Bronchial epithelial cell (primary cell): ENCODE measurements around the gene ARFIP1. TPM values are rescaled to one million over a fixed set of nuclear protein-coding genes. Genes with fewer than 3 reads are reported as not detected.

Source experiments
- DNase-seq: peaks from one replicate; pipeline ENCODE4 v3.0.0-alpha.2; 2010; ENCODE audit warnings: low read depth
- FAIRE-seq: peaks from 2 replicates; lab custom pipeline; 2011; peaks lifted over from hg19 to GRCh38; lab: Jason Lieb, UNC
- H3K27me3 ChIP-seq: 2 replicates; pipeline ENCODE4 v1.5.1; 2011; ENCODE audit warnings: low read length; ENCODE audit not compliant: control insufficient read depth, insufficient read depth
- H3K36me3 ChIP-seq: 2 replicates; pipeline ENCODE4 v1.5.1; 2011; ENCODE audit warnings: low read length; ENCODE audit not compliant: control insufficient read depth, insufficient read depth
- H3K4me3 ChIP-seq: 2 replicates; pipeline ENCODE4 v1.5.1; 2011; ENCODE audit warnings: mild to moderate bottlenecking, low read depth, low read length, control low read depth
- total RNA-seq: library from RNA; depleted of rRNA; stranded (reverse); fragments of >200 nt; gene quantifications from 2 replicates; pipeline ENCODE4 v1.2.1, GENCODE V29; 2014
- TF ChIP-seq, protein P1 (sequence below): IDR thresholded peaks from 2 replicates; pipeline ENCODE4 v1.5.1; 2011; ENCODE audit warnings: mild to moderate bottlenecking, moderate library complexity, low read length, control low read depth, inconsistent platforms; ENCODE audit not compliant: insufficient read depth, severe bottlenecking

The ARFIP1 gene
- total RNA-seq, 1 donor from 2014 or later: 35.8 TPM

DNA sequence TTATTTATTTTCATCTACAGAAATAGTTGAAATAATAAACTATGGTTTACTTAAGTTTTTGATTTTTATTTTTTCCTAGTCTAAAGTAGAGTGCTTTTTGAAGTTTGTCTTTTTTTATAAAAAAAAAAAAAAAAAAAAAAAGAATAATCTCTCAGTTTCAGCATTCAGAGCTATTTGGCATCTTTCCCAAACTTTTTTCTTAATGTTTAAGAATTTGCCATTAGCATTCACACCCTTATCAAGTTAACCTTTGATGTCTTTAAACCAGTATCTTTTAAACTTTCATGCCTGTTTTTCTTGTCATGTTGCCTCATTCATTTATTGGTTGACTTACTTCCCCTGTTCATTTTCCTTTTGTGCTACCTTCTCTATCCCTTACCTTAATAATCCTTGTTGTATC lies 95.5 kb downstream of the ARFIP1 start:
- TF ChIP-seq, protein P1, sequence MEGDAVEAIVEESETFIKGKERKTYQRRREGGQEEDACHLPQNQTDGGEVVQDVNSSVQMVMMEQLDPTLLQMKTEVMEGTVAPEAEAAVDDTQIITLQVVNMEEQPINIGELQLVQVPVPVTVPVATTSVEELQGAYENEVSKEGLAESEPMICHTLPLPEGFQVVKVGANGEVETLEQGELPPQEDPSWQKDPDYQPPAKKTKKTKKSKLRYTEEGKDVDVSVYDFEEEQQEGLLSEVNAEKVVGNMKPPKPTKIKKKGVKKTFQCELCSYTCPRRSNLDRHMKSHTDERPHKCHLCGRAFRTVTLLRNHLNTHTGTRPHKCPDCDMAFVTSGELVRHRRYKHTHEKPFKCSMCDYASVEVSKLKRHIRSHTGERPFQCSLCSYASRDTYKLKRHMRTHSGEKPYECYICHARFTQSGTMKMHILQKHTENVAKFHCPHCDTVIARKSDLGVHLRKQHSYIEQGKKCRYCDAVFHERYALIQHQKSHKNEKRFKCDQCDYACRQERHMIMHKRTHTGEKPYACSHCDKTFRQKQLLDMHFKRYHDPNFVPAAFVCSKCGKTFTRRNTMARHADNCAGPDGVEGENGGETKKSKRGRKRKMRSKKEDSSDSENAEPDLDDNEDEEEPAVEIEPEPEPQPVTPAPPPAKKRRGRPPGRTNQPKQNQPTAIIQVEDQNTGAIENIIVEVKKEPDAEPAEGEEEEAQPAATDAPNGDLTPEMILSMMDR: no peak
- Histone ChIP-seq H3K4me3 (no peak overlapping the region), H3K27me3 (no peaks in the 10 kb centered on the region), H3K36me3 (no peaks in the 10 kb centered on the region)
- FAIRE-seq: no peak
- DNase-seq: no peak

DNA sequence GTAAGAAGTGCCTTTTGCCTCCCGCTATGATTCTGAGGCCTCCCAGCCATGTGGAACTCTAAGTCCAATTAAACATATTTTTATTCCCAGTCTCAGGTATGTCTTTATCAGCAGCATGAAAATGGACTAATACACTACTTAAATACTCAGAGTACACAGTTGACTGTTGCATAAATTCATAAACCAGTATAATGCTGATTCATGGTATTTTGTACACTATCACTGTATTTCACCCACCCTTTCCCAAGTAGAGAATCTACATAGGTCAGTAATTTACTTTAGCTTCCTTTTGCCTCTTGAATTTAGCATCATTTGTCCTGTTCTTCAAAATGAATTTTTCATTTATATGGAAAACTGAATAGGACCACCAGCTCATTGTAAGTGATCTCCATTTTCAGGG lies 98.1 kb downstream of the ARFIP1 start:
- TF ChIP-seq, protein P1: no peak
- FAIRE-seq (no peak), DNase-seq (no peak)
- no peak overlapping the region for H3K4me3 ChIP-seq
- H3K27me3 ChIP-seq: no peaks in the 10 kb centered on the region
- peaks cover under 1% of the 10 kb centered on the region for H3K36me3 ChIP-seq

DNA sequence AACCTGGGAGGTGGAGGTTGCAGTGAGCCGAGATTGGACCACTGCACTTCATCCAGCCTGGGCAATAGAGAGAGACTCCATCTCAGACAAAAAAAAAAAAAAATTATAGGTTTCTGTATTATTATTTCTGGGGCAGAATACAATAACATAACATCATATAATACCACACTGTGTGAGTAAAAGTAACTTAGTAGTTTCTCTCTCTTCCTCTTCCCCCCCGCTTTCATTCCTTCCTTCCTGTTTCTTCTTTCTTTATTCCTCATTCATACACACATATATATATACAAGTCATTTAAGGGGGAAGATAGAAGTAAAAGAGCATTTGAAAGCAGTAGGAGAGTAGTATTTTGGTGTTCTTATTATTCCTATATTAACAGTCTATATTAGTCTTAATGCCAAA lies 100.5 kb downstream of the ARFIP1 start:
- H3K36me3 ChIP-seq: peaks cover 1% of the 10 kb centered on the region
- H3K4me3 ChIP-seq: no peak overlapping the region
- DNase-seq (no peak), FAIRE-seq (no peak)
- no peaks in the 10 kb centered on the region for H3K27me3 ChIP-seq
- TF ChIP-seq, protein P1: no peak

DNA sequence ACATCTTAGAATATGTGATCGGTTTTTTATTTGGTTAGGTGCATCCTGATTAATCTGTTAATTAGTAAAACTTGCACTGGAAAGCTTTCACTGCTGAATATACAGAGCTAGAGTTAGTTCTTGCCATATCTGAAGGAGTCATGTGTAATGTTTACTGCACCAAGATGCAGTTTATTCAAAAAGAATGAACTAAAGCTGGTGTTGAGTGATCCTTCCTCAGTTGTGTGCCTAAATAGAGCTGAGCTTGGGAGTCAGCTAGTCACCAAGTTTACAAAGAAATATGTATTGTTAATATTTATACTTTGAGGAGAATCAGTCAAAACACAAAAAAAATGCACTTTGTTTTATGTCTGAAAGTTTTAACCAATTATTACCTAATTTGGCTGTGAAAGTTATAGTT lies 102.2 kb downstream of the ARFIP1 start:
- FAIRE-seq (no peak), DNase-seq (no peak)
- TF ChIP-seq, protein P1: no peak
- peaks cover 1% of the 10 kb centered on the region for H3K36me3 ChIP-seq
- H3K27me3 ChIP-seq: no peaks in the 10 kb centered on the region
- no peak overlapping the region for H3K4me3 ChIP-seq

DNA sequence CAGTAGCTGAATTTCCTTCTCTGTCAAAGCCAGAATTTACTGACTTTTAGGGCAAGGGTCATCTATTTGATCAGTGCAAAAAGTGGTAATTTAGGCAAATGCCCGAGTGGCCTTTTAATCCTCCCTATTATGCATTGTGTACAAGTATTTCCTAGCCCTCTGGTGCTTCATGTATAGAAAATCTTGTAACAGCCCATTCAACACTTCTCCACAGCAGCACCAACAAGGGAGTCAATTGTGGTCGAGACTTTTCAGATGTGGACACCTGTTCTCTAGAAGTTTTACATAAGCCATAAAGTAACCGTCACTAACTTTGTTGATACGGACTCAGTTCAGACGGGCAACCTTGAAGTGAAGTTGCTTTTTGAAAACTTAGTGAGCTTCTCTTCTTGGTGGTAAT lies 105.4 kb downstream of the ARFIP1 start:
- TF ChIP-seq, protein P1: no peak
- Histone ChIP-seq H3K4me3 (no peak overlapping the region), H3K36me3 (peaks cover 3% of the 10 kb centered on the region), H3K27me3 (no peaks in the 10 kb centered on the region)
- FAIRE-seq: no peak
- DNase-seq: no peak

DNA sequence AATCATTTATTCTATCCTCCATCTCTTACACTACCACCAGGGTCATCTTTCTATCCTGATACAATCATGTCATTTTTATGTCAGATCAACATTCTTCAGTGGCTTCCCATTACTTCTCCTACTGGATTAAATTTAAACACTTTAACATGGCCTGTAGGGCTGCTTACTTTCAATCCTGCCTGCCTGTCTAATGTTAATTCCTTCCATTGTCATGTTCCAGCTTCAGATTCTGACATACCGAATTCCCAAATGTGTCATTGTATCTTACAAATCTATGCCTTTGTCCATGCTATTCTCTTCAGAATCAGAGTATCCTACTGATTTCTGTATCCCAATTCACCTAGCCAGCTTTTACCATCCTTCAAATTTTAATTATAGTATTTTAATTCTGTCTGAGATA lies 106.4 kb downstream of the ARFIP1 start:
- no peak overlapping the region for H3K4me3 ChIP-seq
- TF ChIP-seq, protein P1: no peak
- H3K36me3 ChIP-seq: peaks cover 3% of the 10 kb centered on the region
- DNase-seq (no peak), FAIRE-seq (no peak)
- H3K27me3 ChIP-seq: no peaks in the 10 kb centered on the region
